HFFc6 (cell line): ENCODE measurements around the gene SLC35E2B. TPM values are rescaled to one million over a fixed set of nuclear protein-coding genes. Genes with fewer than 3 reads are reported as not detected.

Source experiments
- DNase-seq: peaks from one replicate; pipeline ENCODE4 v3.0.0-alpha.2; 2018
- H3K27ac Mint-ChIP-seq: 2 replicates; pipeline ENCODE4 v1.8.0; 2020; ENCODE audit warnings: mild to moderate bottlenecking, mixed read lengths
- H3K27me3 Mint-ChIP-seq: 2 replicates; pipeline ENCODE4 v1.8.0; 2021; ENCODE audit warnings: mild to moderate bottlenecking, moderate library complexity, mixed read lengths; ENCODE audit not compliant: insufficient read depth
- H3K36me3 Mint-ChIP-seq: 2 replicates; pipeline ENCODE4 v1.8.0; 2021; ENCODE audit warnings: low read depth, mixed read lengths
- H3K4me1 Mint-ChIP-seq: 2 replicates; pipeline ENCODE4 v1.8.0; 2020; ENCODE audit warnings: low read depth, mixed read lengths
- H3K4me3 Mint-ChIP-seq: 2 replicates; pipeline ENCODE4 v1.8.0; 2020; ENCODE audit warnings: mild to moderate bottlenecking, moderate library complexity, mixed read lengths
- H3K9me3 Mint-ChIP-seq: 2 replicates; pipeline ENCODE4 v1.8.0; 2020; ENCODE audit warnings: mild to moderate bottlenecking, mixed read lengths
- CTCF ChIP-seq: fragments of 200-600 bp; sonication (generic); IDR thresholded peaks from 2 replicates; pipeline ENCODE4 v1.5.0; 2021; ENCODE audit warnings: antibody characterized with exemption, mild to moderate bottlenecking
- total RNA-seq, 6 experiments: library from RNA; stranded (reverse); fragmentation: NEBNext Ultra II Directional; extraction: Animal tissue kit (Norgen Biotek cat#: 25700); gene quantifications; 2 replicates in 1 of 6; 3 replicates in 5 of 6; pipeline ENCODE4 v1.2.3, GENCODE V29; 2021

The SLC35E2B gene
- total RNA-seq, 6 experiments from 2014 or later = 30.1 to 40.9 (median 33.4) TPM

- TF ChIP-seq CTCF = no peak
- peak overlapping the region; percentile 97 for H3K4me3 Mint-ChIP-seq
- no peaks in the 10 kb centered on the region for H3K9me3 Mint-ChIP-seq
- peak; percentile 11 for DNase-seq
- peaks cover 21% of the 10 kb centered on the region for H3K4me1 Mint-ChIP-seq
- H3K27ac Mint-ChIP-seq = peak overlapping the region; percentile 83
- peaks cover 3% of the 10 kb centered on the region for H3K27me3 Mint-ChIP-seq
- peaks cover 12% of the 10 kb centered on the region; the same call in 1 of the 2 replicates for H3K36me3 Mint-ChIP-seq
Measured at GRCh38 chr1:1614204-1614953, 78.2 kb downstream of the SLC35E2B start.

- H3K27me3 Mint-ChIP-seq = peaks cover 1% of the 10 kb centered on the region
- no peak for TF ChIP-seq CTCF
- peaks cover 21% of the 10 kb centered on the region for H3K4me1 Mint-ChIP-seq
Measured at GRCh38 chr1:1613509-1614082, 79.0 kb downstream of the SLC35E2B start.

GRCh38 chr1:1612104-1612400 is 80.5 kb downstream of the SLC35E2B start:
- H3K9me3 Mint-ChIP-seq = no peaks in the 10 kb centered on the region
- peaks cover 7% of the 10 kb centered on the region; the same call in 1 of the 2 replicates for H3K36me3 Mint-ChIP-seq
- peaks cover 1% of the 10 kb centered on the region for H3K27me3 Mint-ChIP-seq
- DNase-seq = no peak
- no peak for TF ChIP-seq CTCF
- H3K4me1 Mint-ChIP-seq = peaks cover 16% of the 10 kb centered on the region
- H3K27ac Mint-ChIP-seq = no peak overlapping the region
- no peak overlapping the region for H3K4me3 Mint-ChIP-seq

More at GRCh38 chr1:1613509-1614082, 79.0 kb downstream of the SLC35E2B start:
- Mint-ChIP-seq H3K36me3 (peaks cover 12% of the 10 kb centered on the region; the same call in 1 of the 2 replicates), H3K9me3 (no peaks in the 10 kb centered on the region), H3K27ac (peak overlapping the region; percentile 40; the same call in 1 of the 2 replicates), H3K4me3 (peak overlapping the region; percentile 97)
- DNase-seq = no peak

GRCh38 chr1:1610796-1611195 is 81.8 kb downstream of the SLC35E2B start:
- Mint-ChIP-seq H3K36me3 (peaks cover 7% of the 10 kb centered on the region; the same call in 1 of the 2 replicates), H3K27me3 (peaks cover 2% of the 10 kb centered on the region; the same call in 1 of the 2 replicates), H3K27ac (no peak overlapping the region), H3K4me3 (no peak overlapping the region), H3K4me1 (peaks cover 16% of the 10 kb centered on the region), H3K9me3 (no peaks in the 10 kb centered on the region)
- TF ChIP-seq CTCF = no peak
- no peak for DNase-seq

- Mint-ChIP-seq H3K4me3 (no peak overlapping the region), H3K36me3 (peaks cover 7% of the 10 kb centered on the region; the same call in 1 of the 2 replicates), H3K27me3 (peaks cover 2% of the 10 kb centered on the region; the same call in 1 of the 2 replicates), H3K9me3 (no peaks in the 10 kb centered on the region), H3K4me1 (peaks cover 16% of the 10 kb centered on the region), H3K27ac (no peak overlapping the region)
- no peak for DNase-seq
- no peak for TF ChIP-seq CTCF
Measured at GRCh38 chr1:1609822-1610485, 82.6 kb downstream of the SLC35E2B start.

Other genes with a start within 250 kb of the SLC35E2B start
- gene ATAD3C, start 243.1 kb downstream of the SLC35E2B start, total RNA-seq = under 1 TPM in 1 of 6 experiments, not detected in 5; 0.09 TPM
- gene ATAD3B, start 221.0 kb downstream of the SLC35E2B start, total RNA-seq = 10 to 100 TPM; 21.0 to 24.8 (median 23.0) TPM
- 10 to 100 TPM; 48.7 to 61.5 (median 54.0) TPM for gene ATAD3A, start 180.6 kb downstream of the SLC35E2B start, total RNA-seq
- 1 to 10 TPM; 2.8 to 5.1 (median 4.1) TPM for gene TMEM240, start 152.2 kb downstream of the SLC35E2B start, total RNA-seq
- 100 to 1,000 TPM; 132 to 156 (median 137) TPM for gene SSU72, start 117.9 kb downstream of the SLC35E2B start, total RNA-seq
- gene FNDC10, start 92.7 kb downstream of the SLC35E2B start, total RNA-seq = 1 to 10 TPM; 1.6 to 4.0 (median 2.0) TPM
- 10 to 100 TPM; 41.9 to 62.8 (median 44.0) TPM for gene MIB2, start 77.3 kb downstream of the SLC35E2B start, total RNA-seq
- gene MMP23B, start 60.6 kb downstream of the SLC35E2B start, total RNA-seq = 1 to 10 TPM; 2.8 to 7.1 (median 5.1) TPM
- 10 to 100 TPM; 21.6 to 27.5 (median 24.8) TPM for gene CDK11B, start 33.8 kb downstream of the SLC35E2B start, total RNA-seq
- 10 to 100 TPM; 23.1 to 27.2 (median 25.0) TPM for gene CDK11A, start 31.6 kb upstream of the SLC35E2B start, total RNA-seq
- 10 to 100 TPM; 50.3 to 68.8 (median 54.8) TPM for gene NADK, start 85.7 kb upstream of the SLC35E2B start, total RNA-seq
- gene GNB1, start 198.3 kb upstream of the SLC35E2B start, total RNA-seq = 100 to 1,000 TPM; 502 to 618 (median 574) TPM
- gene CALML6, start 222.5 kb upstream of the SLC35E2B start, total RNA-seq = under 1 TPM in 5 of 6 experiments, not detected in 1; 0.11 to 0.95 (median 0.48) TPM
- gene TMEM52, start 226.5 kb upstream of the SLC35E2B start, total RNA-seq = under 1 TPM in 3 of 6 experiments, not detected in 3; 0.21 to 0.38 (median 0.25) TPM